Keratinocyte (primary cell): ENCODE data around the gene MUC21. TPM values are rescaled to one million over a fixed set of nuclear protein-coding genes. Genes with fewer than 3 reads are reported as not detected.

ENCODE experiments used
- DNase-seq: peaks from one replicate; pipeline ENCODE4 v3.0.0-alpha.2; 2011; ENCODE audit warnings: low read depth, missing footprints, low spot score
- FAIRE-seq: peaks from 2 replicates; lab custom pipeline; 2011; peaks lifted over from hg19 to GRCh38; lab: Jason Lieb, UNC
- H2AFZ ChIP-seq: 2 replicates; pipeline ENCODE4 v1.6.0; 2012; ENCODE audit warnings: low read length, control low read depth, inconsistent platforms; ENCODE audit not compliant: control insufficient read depth
- H3K27ac ChIP-seq: 2 replicates; pipeline ENCODE4 v1.5.1; 2011; ENCODE audit warnings: low read length; ENCODE audit not compliant: control insufficient read depth, insufficient read depth
- H3K27me3 ChIP-seq: 3 replicates; pipeline ENCODE4 v1.6.0; 2011; ENCODE audit warnings: low read length; ENCODE audit not compliant: control insufficient read depth, insufficient read depth; ENCODE audit errors: extremely low read depth
- H3K36me3 ChIP-seq, 2 experiments: 2 replicates in 1 of 2; 3 replicates in 1 of 2; pipeline ENCODE4 v1.5.1; 2011; ENCODE audit warnings: low read length in 2 of 2, mild to moderate bottlenecking in 1 of 2; ENCODE audit not compliant: control insufficient read depth in 2 of 2, insufficient read depth in 2 of 2; ENCODE audit errors: extremely low read depth in 1 of 2
- H3K4me1 ChIP-seq: 3 replicates; pipeline ENCODE4 v1.5.1; 2011; ENCODE audit warnings: low read length; ENCODE audit not compliant: control insufficient read depth, insufficient read depth; ENCODE audit errors: extremely low read depth
- H3K4me2 ChIP-seq: 3 replicates; pipeline ENCODE4 v1.6.0; 2011; ENCODE audit warnings: low read depth, low read length; ENCODE audit not compliant: control insufficient read depth, insufficient read depth; ENCODE audit errors: extremely low read depth
- H3K4me3 ChIP-seq, 3 experiments: fragments of 200-600 bp in 1 of 3; sonication (generic) in 1 of 3; 2 replicates in 2 of 3; 3 replicates in 1 of 3; pipeline ENCODE4 v1.5.1; 2011 to 2016; ENCODE audit warnings: low read length in 3 of 3, mild to moderate bottlenecking in 3 of 3, control low read depth in 2 of 3, inconsistent platforms in 1 of 3, low read depth in 1 of 3, mixed read lengths in 1 of 3, mixed run types in 1 of 3, moderate library complexity in 1 of 3; ENCODE audit not compliant: control insufficient read depth in 2 of 3, insufficient read depth in 2 of 3; ENCODE audit errors: extremely low read depth in 1 of 3
- H3K79me2 ChIP-seq: 2 replicates; pipeline ENCODE4 v1.6.0; 2012; ENCODE audit warnings: low read length; ENCODE audit not compliant: control insufficient read depth, insufficient read depth
- H3K9ac ChIP-seq: 3 replicates; pipeline ENCODE4 v1.6.0; 2011; ENCODE audit warnings: low read length; ENCODE audit not compliant: control insufficient read depth, insufficient read depth; ENCODE audit errors: extremely low read depth
- H3K9me1 ChIP-seq: 3 replicates; pipeline ENCODE4 v1.6.0; 2011; ENCODE audit warnings: low read length; ENCODE audit not compliant: control insufficient read depth, insufficient read depth; ENCODE audit errors: extremely low read depth
- H3K9me3 ChIP-seq: 2 replicates; pipeline ENCODE4 v1.5.1; 2012; ENCODE audit warnings: low read depth, low read length; ENCODE audit not compliant: control insufficient read depth
- H4K20me1 ChIP-seq: 3 replicates; pipeline ENCODE4 v1.6.0; 2011; ENCODE audit warnings: low read length; ENCODE audit not compliant: control insufficient read depth, insufficient read depth; ENCODE audit errors: extremely low read depth
- CTCF ChIP-seq, 3 experiments: IDR thresholded peaks in 1 of 3; conservative IDR thresholded peaks in 1 of 3; optimal IDR thresholded peaks in 1 of 3; 2 replicates in 2 of 3; 3 replicates in 1 of 3; pipeline versions ENCODE3 to v1.5.1; 2011; ENCODE audit warnings: low read length in 3 of 3, mild to moderate bottlenecking in 3 of 3, moderate library complexity in 2 of 3, control low read depth in 1 of 3, inconsistent platforms in 1 of 3; ENCODE audit not compliant: insufficient read depth in 2 of 3; ENCODE audit errors: extremely low read depth in 1 of 3
- EZH2 ChIP-seq: IDR thresholded peaks from one replicate; pipeline ENCODE4 v1.6.1; 2012; ENCODE audit warnings: inconsistent platforms, mild to moderate bottlenecking, low read length, moderate library complexity
- dilution Hi-C: fragments of 300-500 bp; cut with MboI; formaldehyde crosslinking; loops from one replicate; pipeline ENCODE4 v1.7.0; 2020; ENCODE audit warnings: low sequenced_read_pairs; ENCODE audit not compliant: extremely low pct_ligation_motif_present
- polyA plus RNA-seq, 5 experiments: library from polyadenylated mRNA; depleted of rRNA in 3 of 5; stranded (reverse) in 3 of 5; stranded (forward) in 1 of 5; unstranded in 1 of 5; fragments of >200 nt; gene quantifications; 1 replicate in 1 of 5; 2 replicates in 3 of 5; 3 replicates in 1 of 5; pipeline versions ENCODE4 v1.2.1 to v1.2.3, GENCODE V29; 2011 to 2012; ENCODE audit warnings: missing spikeins in 2 of 5, low read depth in 1 of 5, low replicate concordance in 1 of 5

The MUC21 gene
- polyA plus RNA-seq, 1 donor (not counting 4 experiments of a cell fraction or from before 2014, with no cell fraction given): not detected

DNA sequence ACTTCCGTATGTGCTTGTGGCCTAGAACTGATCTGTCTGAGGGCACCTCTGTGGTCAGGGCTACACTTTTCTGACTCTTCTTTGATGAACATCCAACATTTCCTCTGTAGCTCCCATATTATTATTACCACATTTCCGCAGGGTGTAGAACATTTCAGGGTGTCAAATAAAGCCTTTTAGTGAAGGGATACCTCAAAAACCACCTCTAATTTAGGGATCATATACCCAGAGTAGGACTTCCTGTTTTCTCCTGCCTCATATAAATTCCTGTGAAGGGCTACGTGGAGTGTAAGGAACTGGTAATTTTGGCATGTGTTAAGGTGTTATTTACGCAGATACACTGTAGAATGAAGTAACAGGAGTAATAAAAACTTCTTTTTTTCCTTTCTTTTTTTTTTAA, 21.3 kb downstream of the MUC21 start:
- H3K79me2 ChIP-seq: no peaks in the 10 kb centered on the region
- H3K27me3 ChIP-seq: no peaks in the 10 kb centered on the region
- H3K27ac ChIP-seq: no peak overlapping the region
- no peaks in the 10 kb centered on the region for H3K9me1 ChIP-seq
- H2AFZ ChIP-seq: no peak overlapping the region
- no peaks in the 10 kb centered on the region for H3K36me3 ChIP-seq
- no peak overlapping the region for H3K4me3 ChIP-seq
- no peak for DNase-seq
- TF ChIP-seq CTCF (optimal IDR thresholded peaks at IDR 0.05 in 1 of 3, IDR thresholded peaks at IDR 0.05 in 1 of 3, conservative IDR thresholded peaks at IDR 0.05 in 1 of 3; ENCODE audit: extremely low read depth in 1 of 3, insufficient read depth in 2 of 3, low read length in 3 of 3): no peak
- no peak for TF ChIP-seq EZH2
- no peaks in the 10 kb centered on the region for H3K9me3 ChIP-seq
- H3K4me2 ChIP-seq: no peak overlapping the region
- H3K9ac ChIP-seq: no peak overlapping the region
- no peak for FAIRE-seq
- peaks cover 14% of the 10 kb centered on the region for H3K4me1 ChIP-seq
- no peaks in the 10 kb centered on the region for H4K20me1 ChIP-seq
- dilution Hi-C loops: no loop called here

GRCh38 chr6:31005249-31006020, 21.9 kb downstream of the MUC21 start:
- FAIRE-seq (no peak), DNase-seq (no peak)
- Histone ChIP-seq H3K9me1 (no peaks in the 10 kb centered on the region), H3K4me3 (no peak overlapping the region), H2AFZ (no peak overlapping the region), H3K36me3 (no peaks in the 10 kb centered on the region), H3K79me2 (no peaks in the 10 kb centered on the region), H3K9me3 (no peaks in the 10 kb centered on the region), H4K20me1 (no peaks in the 10 kb centered on the region), H3K4me1 (peaks cover 17% of the 10 kb centered on the region), H3K9ac (no peak overlapping the region), H3K27me3 (no peaks in the 10 kb centered on the region), H3K27ac (no peak overlapping the region), H3K4me2 (no peak overlapping the region)
- dilution Hi-C loops: no loop called here
- no peak for TF ChIP-seq CTCF (optimal IDR thresholded peaks at IDR 0.05 in 1 of 3, IDR thresholded peaks at IDR 0.05 in 1 of 3, conservative IDR thresholded peaks at IDR 0.05 in 1 of 3; ENCODE audit: extremely low read depth in 1 of 3, insufficient read depth in 2 of 3, low read length in 3 of 3)
- TF ChIP-seq EZH2: no peak
